Measurements from ENCODE around the gene SLC41A3. TPM values are rescaled to one million over a fixed set of nuclear protein-coding genes. Genes with fewer than 3 reads are reported as not detected.

Gene SLC41A3
- total and polyA plus RNA-seq, 2 of the 4 experiments (the other 2 are of a cell fraction) = 30.5 to 43.5 TPM

DNA sequence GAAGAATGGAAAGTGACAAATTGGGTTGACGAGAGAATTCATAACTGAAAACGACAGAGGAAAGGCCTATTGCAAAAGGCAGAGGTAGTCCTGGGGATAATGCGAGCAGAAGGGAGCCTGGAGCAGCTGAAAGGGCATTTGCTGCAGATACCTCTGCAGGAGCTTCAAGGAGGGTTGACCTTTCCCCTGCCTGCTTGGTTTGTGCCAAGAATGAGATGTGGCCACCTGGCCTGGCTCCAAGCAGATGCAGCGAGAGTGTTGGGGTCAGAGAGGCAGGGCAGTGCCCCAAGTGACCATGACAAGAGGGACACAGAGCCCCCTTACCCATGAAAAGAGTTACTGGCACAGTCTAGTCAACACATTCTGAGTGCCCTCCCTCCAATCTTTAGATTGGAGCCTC, 43.5 kb downstream of the SLC41A3 start:
- in situ Hi-C loops (cut with MboI; ENCODE audit: low sequenced_read_pairs) (no loop called here), intact Hi-C loops (cut with micrococcal nuclease) (no loop called here), dilution Hi-C loops (cut with HindIII; ENCODE audit: low sequenced_read_pairs, unreplicated experiment) (no loop called here)
- H4K5ac ChIP-seq (ENCODE audit: low read depth, low read length) = no peak overlapping the region
- H2BK5ac ChIP-seq (ENCODE audit: low read depth, low read length, poor library complexity, severe bottlenecking) = no peak overlapping the region
- H4K20me1 ChIP-seq (ENCODE audit: insufficient read depth, low read length) = no peaks in the 10 kb centered on the region
- no peak overlapping the region for H3K9ac ChIP-seq (ENCODE audit: low read depth, low read length)
- TF ChIP-seq, protein P1, sequence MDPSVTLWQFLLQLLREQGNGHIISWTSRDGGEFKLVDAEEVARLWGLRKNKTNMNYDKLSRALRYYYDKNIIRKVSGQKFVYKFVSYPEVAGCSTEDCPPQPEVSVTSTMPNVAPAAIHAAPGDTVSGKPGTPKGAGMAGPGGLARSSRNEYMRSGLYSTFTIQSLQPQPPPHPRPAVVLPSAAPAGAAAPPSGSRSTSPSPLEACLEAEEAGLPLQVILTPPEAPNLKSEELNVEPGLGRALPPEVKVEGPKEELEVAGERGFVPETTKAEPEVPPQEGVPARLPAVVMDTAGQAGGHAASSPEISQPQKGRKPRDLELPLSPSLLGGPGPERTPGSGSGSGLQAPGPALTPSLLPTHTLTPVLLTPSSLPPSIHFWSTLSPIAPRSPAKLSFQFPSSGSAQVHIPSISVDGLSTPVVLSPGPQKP (IDR thresholded peaks at IDR 0.05; ENCODE audit: borderline replicate concordance, low read depth, low read length) = no peak
- TF ChIP-seq RCOR1 (IDR thresholded peaks at IDR 0.05; ENCODE audit: insufficient replicate concordance, low read length) (no peak), POLR2A (IDR thresholded peaks at IDR 0.05; ENCODE audit: low read depth, low read length) (no peak), FOS (IDR thresholded peaks at IDR 0.05; ENCODE audit: low read depth, low read length) (no peak), CHD1 (IDR thresholded peaks at IDR 0.05; ENCODE audit: low read depth, low read length) (no peak), MAZ (IDR thresholded peaks at IDR 0.05; ENCODE audit: borderline replicate concordance, low read depth, low read length) (no peak), MXI1 (IDR thresholded peaks at IDR 0.05; ENCODE audit: borderline replicate concordance, low read depth, low read length) (no peak), CEBPB (IDR thresholded peaks at IDR 0.05; ENCODE audit: low read depth, low read length) (no peak), RAD21 (IDR thresholded peaks at IDR 0.05; ENCODE audit: low read length) (no peak), MAFK (IDR thresholded peaks at IDR 0.05; ENCODE audit: low read depth, low read length) (no peak), CTCF (conservative IDR thresholded peaks at IDR 0.05; ENCODE audit: low read depth, low read length) (no peak), SMC3 (IDR thresholded peaks at IDR 0.05; ENCODE audit: low read depth, low read length) (no peak), RFX5 (IDR thresholded peaks at IDR 0.05; ENCODE audit: low read depth, low read length) (no peak), NFE2L2 (IDR thresholded peaks at IDR 0.05; ENCODE audit: low read depth, low read length) (no peak)
- H3K36me3 ChIP-seq (ENCODE audit: control insufficient read depth, insufficient read depth, low read length) = no peaks in the 10 kb centered on the region
- no TSS peak for BruUV-seq (replicated peaks)
- H3K23ac ChIP-seq (ENCODE audit: low read depth, low read length) = no peak overlapping the region
- no peak overlapping the region for H3K14ac ChIP-seq (replicated peaks; ENCODE audit: low read depth, low read length)
- H3K79me1 ChIP-seq (ENCODE audit: low read depth in 1 of 2, low read length in 2 of 2) = no peaks in the 10 kb centered on the region; a peak in 1 of 4 replicates
- 94% methylated on average over 2 of the region's 4 CpGs; no CpG with 5 or more reads in 1 of the 2 experiments for WGBS, 2 experiments (ENCODE audit: extremely low coverage in 2 of 2, insufficient read length in 1 of 2)
- H3K9me3 ChIP-seq (ENCODE audit: control insufficient read depth, insufficient read depth, low read length) = no peaks in the 10 kb centered on the region
- ChIA-PET CTCF (no interaction called here), POLR2A (ENCODE audit: unreplicated experiment) (no interaction called here)
- no peaks in the 10 kb centered on the region for H3K9me1 ChIP-seq (ENCODE audit: insufficient read depth, low read length)
- no peaks in the 10 kb centered on the region for H3K27me3 ChIP-seq (ENCODE audit: control insufficient read depth, insufficient read depth, low read length)
- no peak overlapping the region for H2AFZ ChIP-seq (replicated peaks; ENCODE audit: low read length, poor library complexity)
- no peak overlapping the region for H3K18ac ChIP-seq (ENCODE audit: low read depth, low read length)
- no peak overlapping the region for H2AK5ac ChIP-seq (ENCODE audit: low read depth, low read length)
- H4K8ac ChIP-seq (ENCODE audit: low read depth in 2 of 2, low read length in 2 of 2) = no peak overlapping the region
- H2BK20ac ChIP-seq (ENCODE audit: low read depth, low read length) = no peak overlapping the region
- no peak overlapping the region for H3K56ac ChIP-seq (ENCODE audit: extremely low read depth, insufficient read depth, low read length)
- H4K91ac ChIP-seq (ENCODE audit: insufficient read depth, low read depth, low read length) = no peak overlapping the region
- H3K4me3 ChIP-seq (ENCODE audit: insufficient read depth, low read depth, low read length) = no peak overlapping the region
- H2BK120ac ChIP-seq (ENCODE audit: low read depth, low read length) = no peak overlapping the region
- no peak overlapping the region for H3K4ac ChIP-seq (ENCODE audit: low read depth, low read length)
- DNase-seq (no peak), ATAC-seq (ENCODE audit: low read depth) (no peak)
- H3K4me2 ChIP-seq (ENCODE audit: low read depth, low read length) = no peak overlapping the region
- no peak overlapping the region for H2BK15ac ChIP-seq (ENCODE audit: low read depth, low read length)
- no peak overlapping the region for H3K27ac ChIP-seq (ENCODE audit: insufficient read depth, low read length)
- no peak overlapping the region for H2AK9ac ChIP-seq (replicated peaks; ENCODE audit: low read depth, low read length, poor library complexity)
- no peaks in the 10 kb centered on the region for H3K4me1 ChIP-seq (ENCODE audit: control insufficient read depth, insufficient read depth, low read length)

All from IMR-90 (cell line).